HG02981 (cell line): ENCODE measurements around the gene GAL3ST1.

Source experiments
- ATAC-seq: cut with Tn5 transposase; IDR thresholded peaks from one replicate; pipeline ENCODE4 v1.9.1; 2021; ENCODE audit warnings: mild to moderate bottlenecking, moderate library complexity; ENCODE audit not compliant: unreplicated experiment

GAL3ST1 gene

DNA sequence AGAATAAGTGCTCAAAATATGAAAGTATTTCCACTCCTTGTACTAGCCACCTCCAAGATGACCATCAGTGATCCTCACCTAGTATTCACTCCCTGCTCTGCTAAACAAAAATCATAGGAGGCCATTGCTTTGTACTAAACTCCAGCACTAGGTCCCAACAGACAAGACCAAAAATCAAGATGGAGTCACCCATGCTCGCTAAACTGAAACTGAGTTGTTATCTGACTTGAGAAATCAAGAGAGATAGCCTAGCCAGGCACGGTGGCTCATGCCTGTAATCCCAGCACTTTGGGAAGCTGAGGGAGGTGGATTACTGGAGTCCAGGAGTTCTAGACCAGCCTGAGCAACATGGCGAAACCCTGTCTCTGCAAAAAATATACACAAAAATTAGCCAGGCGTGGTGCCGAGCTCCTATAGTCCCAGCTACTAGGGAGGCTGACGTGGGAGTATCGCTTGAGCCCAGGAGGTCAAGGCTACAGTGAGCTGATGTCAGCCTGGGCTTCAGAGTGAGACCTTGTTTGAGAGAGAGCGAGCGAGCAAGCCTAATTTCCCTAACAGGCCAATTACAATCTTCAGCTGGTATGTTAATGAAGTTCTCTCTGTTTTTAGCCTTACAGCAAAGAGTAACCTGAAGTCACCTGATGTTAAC lies 37.3 kb downstream of the GAL3ST1 start:
- ATAC-seq: no peak

- no peak for ATAC-seq
These were observed 39.3 kb downstream of the GAL3ST1 start for GRCh38 chr22:30535182-30535581.

DNA sequence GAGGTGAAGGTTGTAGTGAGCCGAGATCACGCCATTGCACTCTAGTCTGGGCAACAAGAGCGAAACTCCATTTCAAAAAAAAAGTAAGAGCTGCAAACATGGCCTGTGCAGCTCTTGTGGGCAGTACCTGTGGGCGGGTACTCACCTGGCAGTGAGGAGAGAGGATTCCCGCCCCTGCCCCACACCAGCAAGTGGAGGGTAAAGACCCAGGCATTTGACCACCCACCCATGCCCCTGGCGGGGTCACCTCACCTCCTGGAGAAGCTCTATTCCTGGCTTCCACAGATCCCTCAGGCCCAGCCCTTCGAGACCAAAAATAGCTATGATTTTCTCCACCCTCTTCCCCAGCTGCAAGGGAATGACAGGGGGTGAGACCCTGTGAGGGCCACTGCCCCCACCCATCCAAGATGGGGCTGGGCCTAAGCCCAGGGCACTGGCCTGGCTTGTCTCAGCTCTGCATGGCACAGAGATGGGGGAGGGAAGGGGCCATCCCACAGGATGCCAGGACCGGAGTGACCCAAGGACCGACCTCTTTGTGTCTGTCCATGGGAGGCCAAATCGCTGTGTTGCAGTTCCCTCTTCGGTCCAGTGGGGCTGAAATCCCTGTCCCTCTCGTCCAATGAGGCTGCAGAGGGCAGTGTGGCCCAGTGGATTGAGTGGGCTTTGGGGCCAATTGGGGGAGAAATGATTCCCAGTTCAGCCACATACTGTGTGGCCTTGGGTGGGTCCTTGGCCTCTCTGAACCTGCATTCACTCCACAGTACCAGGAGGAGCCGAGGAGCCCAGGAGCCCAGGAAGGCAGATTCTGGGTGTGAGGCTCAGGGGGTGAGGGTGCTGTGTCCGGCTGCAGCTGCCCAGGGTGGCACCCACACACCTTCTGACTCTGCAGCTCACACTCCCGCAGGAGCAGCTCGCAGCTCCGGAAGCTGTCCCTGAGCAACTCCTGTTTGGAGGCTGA lies 42.5 kb downstream of the GAL3ST1 start:
- no peak for ATAC-seq

DNA sequence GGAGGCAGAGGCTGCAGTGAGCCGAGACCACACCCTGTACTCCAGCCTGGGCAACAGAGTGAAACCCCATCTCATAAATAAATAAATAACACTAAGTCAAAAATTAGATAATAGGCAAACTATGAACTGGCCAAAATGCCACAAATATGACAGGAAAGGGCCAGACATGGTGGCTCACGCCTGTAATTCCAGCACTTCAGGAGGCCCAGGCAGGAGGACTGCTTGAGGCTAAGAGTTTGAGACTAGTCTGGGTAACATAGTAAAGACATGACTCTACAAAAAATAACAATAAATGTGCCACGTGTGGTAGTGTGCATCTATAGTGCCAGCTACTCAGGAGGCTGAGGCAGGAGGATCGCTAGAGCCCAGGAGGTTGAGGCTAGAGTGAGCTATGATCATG lies 47.8 kb downstream of the GAL3ST1 start:
- no peak for ATAC-seq

- no peak for ATAC-seq
These were observed 50.6 kb downstream of the GAL3ST1 start for GRCh38 chr22:30523646-30524489.

DNA sequence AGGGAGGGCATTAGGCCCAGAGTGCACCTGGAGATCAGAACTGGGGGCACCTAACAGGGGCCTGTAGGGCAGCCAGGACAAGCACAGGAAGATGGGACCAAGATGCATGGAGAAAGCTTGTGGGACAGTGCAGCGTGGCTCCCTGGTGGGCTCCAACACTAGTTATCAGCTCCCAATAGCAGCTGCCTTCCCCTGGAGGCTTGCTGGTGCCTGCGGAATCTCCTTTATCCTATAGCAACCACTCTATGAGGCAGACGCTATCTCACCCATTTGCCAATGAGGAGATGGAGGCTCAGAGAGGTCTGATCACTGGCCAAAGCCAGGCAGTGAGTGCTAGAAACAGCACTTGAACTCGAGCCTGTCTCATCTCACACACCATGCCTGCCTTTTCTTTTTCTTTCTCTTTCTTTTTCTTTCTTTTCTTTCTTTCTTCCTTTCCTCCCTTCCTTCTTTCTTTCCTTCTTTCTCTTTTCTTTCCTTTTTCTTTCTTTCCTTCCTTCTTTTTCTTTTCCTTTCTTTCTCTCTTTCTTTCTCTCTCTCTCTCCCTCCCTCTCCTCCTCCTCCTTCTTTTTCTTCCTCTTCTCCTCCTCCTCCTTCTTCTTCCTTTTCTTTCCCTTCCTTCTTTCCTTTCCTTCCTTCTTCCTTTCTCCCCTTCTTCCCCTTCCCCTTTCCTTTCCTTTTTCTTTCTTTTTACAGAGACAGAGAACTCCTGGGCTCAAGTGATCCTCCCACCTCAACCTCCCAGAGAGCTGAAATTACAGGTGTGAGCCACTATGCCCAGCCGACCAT lies 52.9 kb downstream of the GAL3ST1 start:
- ATAC-seq: no peak

DNA sequence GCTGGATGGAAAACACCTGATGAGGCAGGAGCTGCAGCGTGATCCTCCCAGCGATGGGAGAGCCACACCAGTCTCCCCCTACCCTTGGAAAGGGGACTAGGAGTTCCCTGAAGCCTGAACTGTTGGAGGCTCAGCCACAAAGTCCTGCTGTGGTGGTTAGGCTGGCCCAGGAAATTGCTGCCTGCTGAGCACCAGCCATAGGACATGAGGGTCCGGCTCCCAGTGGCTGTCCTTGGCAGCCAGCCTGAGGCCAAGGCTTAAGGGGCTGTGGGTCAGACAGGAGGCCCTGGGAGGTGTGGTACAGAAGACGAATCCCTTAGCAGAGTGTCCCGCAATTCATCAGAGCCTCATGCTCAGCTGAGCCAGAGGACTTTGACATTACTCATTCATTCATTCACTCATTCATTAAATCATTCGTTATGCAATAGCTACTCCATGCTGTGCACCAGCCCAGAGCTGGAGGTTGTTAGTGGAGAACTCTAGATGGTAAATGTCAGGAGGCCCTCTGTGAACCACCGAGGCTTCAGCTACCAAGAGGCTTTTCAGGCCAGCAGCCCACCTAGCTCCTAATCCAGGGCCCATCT lies 54.5 kb downstream of the GAL3ST1 start:
- ATAC-seq: no peak

GRCh38 chr22:30516731-30517130 lies 57.7 kb downstream of the GAL3ST1 start:
- no peak for ATAC-seq

DNA sequence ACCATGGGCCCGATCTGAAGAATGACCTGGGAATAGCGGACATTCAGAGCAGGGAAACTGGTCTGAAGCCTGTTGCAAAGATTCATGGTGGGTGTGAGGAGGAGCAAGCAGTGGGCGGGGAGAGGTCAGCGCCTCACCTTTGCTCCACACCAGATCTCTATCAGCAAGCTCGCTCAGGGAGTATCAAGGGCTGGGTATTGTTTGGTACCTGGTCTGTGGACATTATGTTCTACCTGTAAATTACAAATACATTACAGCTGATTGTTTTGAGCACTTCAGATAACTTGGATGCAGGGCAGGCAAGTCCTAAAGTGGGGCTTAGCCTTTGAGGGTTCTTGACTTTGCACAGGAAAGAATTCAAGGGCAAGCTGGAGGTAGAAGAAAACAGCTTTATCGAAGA lies 58.2 kb downstream of the GAL3ST1 start:
- ATAC-seq: no peak

DNA sequence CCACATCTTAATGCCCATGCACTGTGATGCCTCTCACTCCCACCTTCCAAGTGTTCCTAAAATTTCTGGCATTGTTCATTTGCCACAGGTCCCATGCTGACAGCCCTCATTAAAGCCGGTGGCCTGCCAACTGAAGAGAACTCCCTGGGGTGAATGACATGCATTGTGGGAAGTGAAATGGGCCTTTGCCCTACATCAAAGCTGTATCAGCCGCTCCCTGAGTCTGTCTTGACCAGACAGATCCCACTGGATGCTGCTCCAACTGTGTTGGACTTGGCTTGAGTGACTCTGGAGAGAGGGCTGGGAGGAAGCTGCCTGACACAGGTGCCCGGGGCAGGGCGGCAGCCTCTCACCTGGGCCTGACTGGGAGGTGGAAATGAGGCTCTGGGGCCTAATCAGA lies 60.2 kb downstream of the GAL3ST1 start:
- ATAC-seq: no peak

DNA sequence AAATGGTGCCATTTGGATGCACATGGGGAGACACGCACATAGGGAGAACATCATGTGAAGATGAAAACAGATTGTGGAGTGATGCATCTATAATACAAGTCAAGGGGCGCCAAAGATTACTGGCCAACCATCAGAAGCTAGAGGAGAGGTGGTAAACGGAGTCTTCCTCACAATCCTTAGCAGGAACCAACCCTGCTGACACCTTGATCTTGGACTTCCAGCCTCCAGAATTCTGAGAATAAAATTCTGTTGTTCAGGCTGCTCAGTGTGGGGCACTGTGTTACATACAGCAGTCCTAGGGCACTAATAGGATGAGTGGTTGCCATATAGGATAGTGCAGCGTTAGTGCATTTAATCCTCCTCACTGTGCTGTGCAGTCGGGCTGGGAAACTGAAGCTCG lies 61.0 kb downstream of the GAL3ST1 start:
- ATAC-seq: no peak

- no peak for ATAC-seq
These were observed 62.6 kb downstream of the GAL3ST1 start for GRCh38 chr22:30511911-30512310.

GRCh38 chr22:30511109-30511508 lies 63.4 kb downstream of the GAL3ST1 start:
- ATAC-seq: no peak

- no peak for ATAC-seq
These were observed 66.2 kb downstream of the GAL3ST1 start for GRCh38 chr22:30508216-30508615.

DNA sequence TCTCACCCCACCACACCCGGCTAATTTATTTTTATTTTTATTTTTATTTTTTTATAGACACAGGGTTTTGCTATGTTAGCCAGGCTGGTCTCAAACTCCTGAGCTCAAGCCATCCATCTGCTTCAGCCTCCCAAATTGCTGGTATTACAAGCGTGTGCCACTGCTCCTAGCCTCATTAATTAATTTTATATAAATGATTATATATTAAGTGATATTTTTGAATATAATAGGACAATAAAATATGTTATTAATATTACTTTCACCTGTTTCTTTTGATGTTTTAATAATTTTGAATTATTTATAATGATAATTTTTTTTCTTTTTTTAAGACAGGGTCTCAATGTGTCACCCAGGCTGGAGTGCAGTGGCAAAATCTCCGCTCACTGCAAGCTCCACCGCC lies 66.8 kb downstream of the GAL3ST1 start:
- ATAC-seq: no peak

DNA sequence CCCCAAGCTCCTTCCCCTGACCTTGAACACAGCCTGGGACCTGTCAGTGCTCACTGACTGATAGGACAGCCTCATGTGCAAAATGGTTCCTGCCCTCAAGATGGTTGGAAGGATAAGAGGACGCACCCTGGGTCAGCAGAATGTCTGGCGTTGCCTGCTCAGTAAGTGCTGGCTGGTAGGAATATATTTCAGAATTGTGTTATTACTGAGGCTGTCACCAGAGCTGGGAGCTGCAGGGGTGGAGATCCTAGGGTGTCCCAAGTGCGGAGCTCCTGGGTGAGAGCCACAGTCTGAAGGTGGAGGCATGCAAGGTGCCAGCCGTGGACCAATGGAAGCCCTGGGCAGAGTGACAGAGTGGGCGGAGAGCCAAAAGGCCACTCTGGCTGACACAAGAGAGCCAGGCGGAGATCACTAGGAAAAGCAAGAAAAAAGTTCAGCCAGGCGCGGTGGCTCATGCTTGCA lies 67.9 kb downstream of the GAL3ST1 start:
- no peak for ATAC-seq
